ENCODE results near the gene EXOC3.

GRCh38 chr5:501831-502184 lies 58.8 kb downstream of the EXOC3 start:
- no peak for TF ChIP-seq CTCF (conservative IDR thresholded peaks at IDR 0.05)
- no peak for TF ChIP-seq ZFX (IDR thresholded peaks at IDR 0.05)
